Measurements from ENCODE around the gene DPYD.

DPYD gene

DNA sequence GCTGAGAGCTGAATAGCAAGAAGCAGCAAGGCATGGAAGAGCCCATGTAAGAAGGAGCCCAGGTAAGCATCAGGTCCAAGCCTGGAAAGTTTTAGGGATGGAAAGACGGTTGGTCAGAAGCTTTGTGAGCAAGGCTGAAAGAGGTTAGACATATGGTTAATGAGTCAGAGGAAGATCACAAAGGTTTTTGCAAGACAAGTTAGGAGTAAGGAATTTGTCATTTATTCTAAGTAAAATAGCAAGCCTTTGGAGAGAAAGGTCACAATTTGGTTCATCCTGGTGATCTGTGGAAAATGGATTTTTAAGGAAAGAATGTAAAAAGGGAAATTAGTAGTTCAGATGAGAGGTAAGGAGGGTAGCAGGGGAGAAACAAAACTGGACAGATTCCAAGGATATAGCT, 106.7 kb downstream of the DPYD start:
- peak; percentile 34 for DNase-seq (ENCODE audit: low read depth)
- TF ChIP-seq, protein P1, sequence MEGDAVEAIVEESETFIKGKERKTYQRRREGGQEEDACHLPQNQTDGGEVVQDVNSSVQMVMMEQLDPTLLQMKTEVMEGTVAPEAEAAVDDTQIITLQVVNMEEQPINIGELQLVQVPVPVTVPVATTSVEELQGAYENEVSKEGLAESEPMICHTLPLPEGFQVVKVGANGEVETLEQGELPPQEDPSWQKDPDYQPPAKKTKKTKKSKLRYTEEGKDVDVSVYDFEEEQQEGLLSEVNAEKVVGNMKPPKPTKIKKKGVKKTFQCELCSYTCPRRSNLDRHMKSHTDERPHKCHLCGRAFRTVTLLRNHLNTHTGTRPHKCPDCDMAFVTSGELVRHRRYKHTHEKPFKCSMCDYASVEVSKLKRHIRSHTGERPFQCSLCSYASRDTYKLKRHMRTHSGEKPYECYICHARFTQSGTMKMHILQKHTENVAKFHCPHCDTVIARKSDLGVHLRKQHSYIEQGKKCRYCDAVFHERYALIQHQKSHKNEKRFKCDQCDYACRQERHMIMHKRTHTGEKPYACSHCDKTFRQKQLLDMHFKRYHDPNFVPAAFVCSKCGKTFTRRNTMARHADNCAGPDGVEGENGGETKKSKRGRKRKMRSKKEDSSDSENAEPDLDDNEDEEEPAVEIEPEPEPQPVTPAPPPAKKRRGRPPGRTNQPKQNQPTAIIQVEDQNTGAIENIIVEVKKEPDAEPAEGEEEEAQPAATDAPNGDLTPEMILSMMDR (conservative IDR thresholded peaks at IDR 0.05; ENCODE audit: low read length): no peak
- no peak overlapping the region for H3K4me3 ChIP-seq (ENCODE audit: low read length)

DNA sequence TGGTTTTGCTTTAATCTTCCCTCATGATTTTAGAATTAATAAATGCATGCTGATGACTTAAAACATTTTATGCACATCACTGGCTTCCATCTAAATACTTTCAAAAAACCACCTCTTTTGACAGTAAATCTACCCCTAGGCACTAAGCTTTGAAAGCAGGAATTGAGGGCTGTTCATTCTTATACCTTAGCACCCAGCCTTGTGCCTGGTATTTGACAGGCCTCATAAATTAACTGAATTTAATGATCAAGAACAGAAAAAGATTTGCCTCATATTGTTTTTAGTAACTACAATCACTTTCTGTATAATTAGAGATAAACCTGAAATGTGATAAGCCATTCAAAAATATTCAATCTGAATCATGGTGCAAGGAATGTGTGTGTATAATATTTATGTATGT, 108.8 kb downstream of the DPYD start:
- TF ChIP-seq, protein P1 (conservative IDR thresholded peaks at IDR 0.05; ENCODE audit: low read length): no peak
- no peak for DNase-seq (ENCODE audit: low read depth)

DNA sequence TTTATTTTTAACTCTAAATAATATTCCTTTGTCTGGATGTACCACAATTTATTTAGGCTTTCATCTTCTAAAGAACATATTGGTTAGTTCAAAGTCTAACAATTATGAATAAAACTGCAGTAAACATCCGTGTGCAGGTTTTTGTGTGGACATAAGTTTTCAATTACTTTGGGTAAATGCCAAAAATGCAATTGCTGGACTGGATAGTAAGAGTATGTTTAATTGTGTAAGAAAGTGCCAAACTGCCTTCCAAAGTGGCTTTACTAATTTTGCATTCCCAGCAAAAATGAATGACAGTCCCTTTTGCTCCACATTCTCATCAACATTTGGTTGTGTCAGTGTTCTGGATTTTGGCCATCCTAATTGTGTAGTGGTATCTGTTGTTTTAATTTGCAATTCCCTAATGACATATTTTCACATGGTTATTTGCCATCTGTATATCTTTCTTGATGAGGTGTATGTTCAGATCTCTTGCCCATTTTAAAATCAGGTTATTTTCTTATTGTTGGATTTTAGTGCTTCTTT, 113.8 kb downstream of the DPYD start:
- TF ChIP-seq, protein P1 (conservative IDR thresholded peaks at IDR 0.05; ENCODE audit: low read length): no peak
- H3K4me3 ChIP-seq (ENCODE audit: low read length): no peak overlapping the region

More for the DNA sequence above, 108.8 kb downstream of the DPYD start:
- no peak overlapping the region for H3K4me3 ChIP-seq (ENCODE audit: low read length)

DNA sequence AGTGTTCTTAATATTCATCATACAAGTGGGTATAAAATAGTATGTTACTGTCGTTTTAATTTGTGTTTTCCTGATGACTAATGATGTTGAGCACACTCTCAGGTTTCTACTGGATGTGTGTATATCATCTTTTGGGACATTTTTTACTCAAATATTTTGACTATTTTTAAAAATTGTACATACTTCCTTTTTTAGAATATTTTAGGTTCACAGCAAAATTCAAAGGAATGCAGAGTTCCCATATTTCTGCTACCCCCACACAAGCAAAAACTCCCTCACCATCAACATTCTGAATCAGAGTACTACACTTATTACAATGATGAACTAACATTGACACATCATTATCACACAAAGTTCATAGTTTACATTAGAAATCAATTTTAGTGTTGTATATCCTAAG, 114.5 kb downstream of the DPYD start:
- DNase-seq (ENCODE audit: low read depth): no peak
- H3K4me3 ChIP-seq (ENCODE audit: low read length): no peak overlapping the region
- TF ChIP-seq, protein P1 (conservative IDR thresholded peaks at IDR 0.05; ENCODE audit: low read length): no peak

More for the DNA sequence above, 113.8 kb downstream of the DPYD start:
- DNase-seq (ENCODE audit: low read depth): peak; percentile 61

DNA sequence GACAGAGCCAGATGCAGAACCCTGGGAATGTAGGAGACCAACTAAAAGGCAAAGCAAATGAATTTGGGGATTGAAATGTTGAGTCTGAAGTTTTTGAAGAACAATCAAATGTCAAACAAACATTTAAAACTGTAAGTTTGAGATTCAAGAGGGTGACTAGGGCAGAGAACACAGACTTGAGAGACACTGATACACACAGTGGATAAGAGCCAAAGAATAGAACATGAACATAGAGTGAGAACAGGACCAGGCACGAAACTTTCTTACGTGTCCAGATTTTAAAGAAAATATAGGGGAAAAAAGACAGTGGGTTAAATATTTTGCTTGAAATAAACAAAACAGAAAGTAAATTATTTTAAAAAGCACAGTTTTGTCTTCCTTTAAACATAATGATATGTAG, 115.7 kb downstream of the DPYD start:
- no peak for DNase-seq (ENCODE audit: low read depth)
- H3K4me3 ChIP-seq (ENCODE audit: low read length): no peak overlapping the region
- TF ChIP-seq, protein P1 (conservative IDR thresholded peaks at IDR 0.05; ENCODE audit: low read length): no peak

DNA sequence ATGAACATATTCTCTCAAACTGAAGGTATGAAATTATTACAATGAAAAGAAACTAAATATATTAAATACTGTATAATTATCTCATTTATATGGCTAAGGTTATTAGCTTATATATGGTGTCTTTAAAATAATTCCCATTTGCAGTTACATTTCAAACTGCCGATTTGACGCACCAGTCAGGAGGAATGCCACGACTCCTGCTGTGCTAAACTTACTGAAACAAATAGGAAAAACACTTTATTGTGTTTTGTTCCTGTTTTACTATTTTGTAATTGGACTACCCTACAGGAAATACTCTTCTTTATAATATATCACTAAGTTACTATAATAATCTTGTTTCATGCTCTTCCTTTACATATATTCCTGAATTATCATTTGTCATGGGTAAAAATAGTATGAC, 117.8 kb downstream of the DPYD start:
- TF ChIP-seq, protein P1 (conservative IDR thresholded peaks at IDR 0.05; ENCODE audit: low read length): no peak
- DNase-seq (ENCODE audit: low read depth): no peak
- H3K4me3 ChIP-seq (ENCODE audit: low read length): no peak overlapping the region

DNA sequence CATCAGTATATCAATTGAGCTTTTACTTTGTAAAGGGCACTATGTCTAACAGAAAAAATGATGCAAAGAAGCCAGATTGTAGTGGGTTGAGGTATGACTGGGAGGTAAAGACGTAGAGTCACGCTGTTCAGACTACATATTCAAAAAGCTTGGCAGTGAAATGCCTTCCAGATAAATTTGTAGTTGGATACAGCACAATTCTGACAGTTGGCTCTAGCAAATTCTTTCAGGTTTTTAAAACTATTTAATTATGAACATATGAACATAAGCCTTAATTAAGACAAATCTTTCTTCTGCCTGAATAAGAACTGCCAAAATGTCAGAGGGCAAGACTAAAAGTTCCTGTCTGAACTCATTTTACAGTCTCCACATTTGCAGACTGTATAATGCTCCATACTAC, 118.8 kb downstream of the DPYD start:
- H3K4me3 ChIP-seq (ENCODE audit: low read length): no peak overlapping the region
- TF ChIP-seq, protein P1 (conservative IDR thresholded peaks at IDR 0.05; ENCODE audit: low read length): no peak
- DNase-seq (ENCODE audit: low read depth): no peak

All from AG10803 (cell line).